Measurements from ENCODE around the gene CELF2. TPM values are rescaled to one million over a fixed set of nuclear protein-coding genes. Genes with fewer than 3 reads are reported as not detected.

Gene CELF2
- total and polyA plus RNA-seq, 9 of the 15 experiments (the other 6 are each of a cell fraction or from before 2014, with no cell fraction given), result 4.0 to 20.3 (median 11.1) TPM

- TF ChIP-seq NKRF (IDR thresholded peaks at IDR 0.05; ENCODE audit: borderline replicate concordance) (peak; percentile 53; the same call in 1 of the 2 replicates), L3MBTL2 (IDR thresholded peaks at IDR 0.05) (peak; percentile 50), THRAP3 (IDR thresholded peaks at IDR 0.05; ENCODE audit: borderline replicate concordance) (no peak), ARID1B (IDR thresholded peaks at IDR 0.05) (0 out of 2 replicates have a peak, but pooled peaks have one; percentile 52), NCOR1 (IDR thresholded peaks at IDR 0.05) (peak; percentile 20; the same call in 1 of the 2 replicates), SMAD1 (IDR thresholded peaks at IDR 0.05; ENCODE audit: low read depth, low read length, partially characterized antibody) (no peak), NFIC (IDR thresholded peaks at IDR 0.05) (peak; percentile 36), ZKSCAN1 (IDR thresholded peaks at IDR 0.05; ENCODE audit: low read depth, low read length) (no peak), ESRRB (CRISPR knock-in tag; IDR thresholded peaks at IDR 0.05; ENCODE audit: borderline replicate concordance) (no peak), ARNT (IDR thresholded peaks at IDR 0.05) (no peak), E2F4 (CRISPR knock-in tag; IDR thresholded peaks at IDR 0.05; ENCODE audit: low read depth) (no peak), DNMT1 (IDR thresholded peaks at IDR 0.05) (no peak), PHF8 (IDR thresholded peaks at IDR 0.05; ENCODE audit: borderline replicate concordance, low read length) (no peak), RBM17 (IDR thresholded peaks at IDR 0.05; ENCODE audit: borderline replicate concordance, low read depth, low read length) (no peak), POLR2AphosphoS5 (IDR thresholded peaks at IDR 0.05; ENCODE audit: control insufficient read depth, insufficient read depth, low read depth, low read length) (peak; percentile 56; the same call in 1 of the 2 replicates), HDAC3 (IDR thresholded peaks at IDR 0.05; ENCODE audit: borderline replicate concordance, partially characterized antibody) (no peak), ATF6 (CRISPR knock-in tag; IDR thresholded peaks at IDR 0.05) (peak; percentile 80; the same call in 1 of the 2 replicates), CTBP1 (IDR thresholded peaks at IDR 0.05; ENCODE audit: borderline replicate concordance) (peak; percentile 66; the same call in 1 of the 2 replicates), ZNF445 (CRISPR knock-in tag; IDR thresholded peaks at IDR 0.05; ENCODE audit: low read depth) (no peak), ZNF217 (CRISPR knock-in tag; IDR thresholded peaks at IDR 0.05) (no peak), ZNF280B (CRISPR knock-in tag; IDR thresholded peaks at IDR 0.05) (no peak), ARID2 (IDR thresholded peaks at IDR 0.05) (no peak)
These were observed 147.3 kb downstream of the CELF2 start (continued) for GRCh38 chr10:11164803-11165590.

Data from K562 (cell line).